Activated T-helper 1 cell treated with anti-CD3 and anti-CD28 coated beads, Interleukin-2, amount 50 U/mL, for 16 hours (primary cell): ENCODE measurements around the gene MMP14.
"Not testable (repeated sequence)": the region's sequence is repeated elsewhere in the genome, so short reads cannot be mapped to it uniquely, and the experiment has no call there.

Experiments used
- DNase-seq, 2 donors: peaks; one replicate each; pipeline ENCODE4 v3.0.0-alpha.2; 2020; ENCODE audit warnings: low read depth in 1 of 2, low spot score in 1 of 2

Gene MMP14

GRCh38 chr14:22841769-22842168, 5.4 kb downstream of the MMP14 start:
- no peak for DNase-seq

DNA sequence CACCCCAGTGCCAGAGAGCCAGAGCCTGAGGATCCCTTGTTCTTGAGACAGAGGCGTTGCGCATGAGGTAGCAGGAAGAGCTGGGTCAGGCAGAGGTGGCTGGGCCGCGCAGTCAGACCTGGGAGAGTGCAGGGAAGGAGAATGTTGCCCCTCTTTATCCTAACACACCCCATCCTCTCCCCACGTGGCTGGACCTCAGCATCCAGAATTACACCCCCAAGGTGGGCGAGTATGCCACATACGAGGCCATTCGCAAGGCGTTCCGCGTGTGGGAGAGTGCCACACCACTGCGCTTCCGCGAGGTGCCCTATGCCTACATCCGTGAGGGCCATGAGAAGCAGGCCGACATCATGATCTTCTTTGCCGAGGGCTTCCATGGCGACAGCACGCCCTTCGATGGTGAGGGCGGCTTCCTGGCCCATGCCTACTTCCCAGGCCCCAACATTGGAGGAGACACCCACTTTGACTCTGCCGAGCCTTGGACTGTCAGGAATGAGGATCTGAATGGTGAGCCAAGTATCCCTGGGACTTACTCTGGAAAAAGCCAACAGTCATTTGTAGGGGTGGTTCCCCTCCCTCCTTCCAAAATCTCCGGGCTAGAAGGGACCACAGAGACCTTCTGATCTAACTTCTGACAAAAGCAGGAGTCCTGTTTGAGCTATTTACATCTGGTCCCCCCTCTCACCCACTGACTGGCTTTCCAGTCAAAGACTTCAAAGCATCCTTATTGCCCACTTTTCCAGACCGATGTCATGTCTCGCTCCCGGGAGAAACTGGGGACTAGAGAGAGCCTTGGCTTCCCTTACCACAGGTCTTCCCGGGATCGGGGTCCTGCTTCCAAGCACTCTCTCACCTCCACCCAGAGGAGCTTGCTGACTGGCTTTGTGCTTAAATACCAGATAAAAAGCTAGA, 6.1 kb downstream of the MMP14 start:
- DNase-seq = no peak

DNA sequence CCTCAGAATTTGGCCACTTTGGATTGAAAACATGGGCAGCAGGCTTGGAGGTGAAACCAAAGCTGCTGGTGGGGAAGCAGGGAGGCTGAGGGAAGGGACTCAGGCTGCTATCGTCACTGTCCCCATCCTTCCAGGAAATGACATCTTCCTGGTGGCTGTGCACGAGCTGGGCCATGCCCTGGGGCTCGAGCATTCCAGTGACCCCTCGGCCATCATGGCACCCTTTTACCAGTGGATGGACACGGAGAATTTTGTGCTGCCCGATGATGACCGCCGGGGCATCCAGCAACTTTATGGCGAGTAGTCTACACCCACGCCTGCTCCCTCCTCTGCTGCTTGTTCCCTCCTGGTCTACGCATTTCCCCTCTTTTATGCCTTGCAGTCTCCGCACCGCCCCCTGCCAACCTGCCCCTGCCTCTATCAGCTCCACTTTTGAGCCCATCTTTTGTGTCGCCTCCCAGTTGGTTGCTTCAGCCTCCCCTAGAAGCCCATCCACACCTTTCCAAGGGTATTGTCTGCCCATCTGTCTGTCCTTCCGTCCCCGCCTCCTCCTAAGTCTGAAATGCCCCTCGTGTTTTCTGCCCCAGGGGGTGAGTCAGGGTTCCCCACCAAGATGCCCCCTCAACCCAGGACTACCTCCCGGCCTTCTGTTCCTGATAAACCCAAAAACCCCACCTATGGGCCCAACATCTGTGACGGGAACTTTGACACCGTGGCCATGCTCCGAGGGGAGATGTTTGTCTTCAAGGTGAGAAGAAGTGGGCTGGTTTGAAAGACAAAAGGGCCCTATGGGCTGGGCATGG, 6.9 kb downstream of the MMP14 start:
- no peak for DNase-seq

- DNase-seq = no peak
Observed at GRCh38 chr14:22844221-22845102, 8.1 kb downstream of the MMP14 start.

- no peak for DNase-seq
Observed at GRCh38 chr14:22845103-22845394, 8.7 kb downstream of the MMP14 start.

DNA sequence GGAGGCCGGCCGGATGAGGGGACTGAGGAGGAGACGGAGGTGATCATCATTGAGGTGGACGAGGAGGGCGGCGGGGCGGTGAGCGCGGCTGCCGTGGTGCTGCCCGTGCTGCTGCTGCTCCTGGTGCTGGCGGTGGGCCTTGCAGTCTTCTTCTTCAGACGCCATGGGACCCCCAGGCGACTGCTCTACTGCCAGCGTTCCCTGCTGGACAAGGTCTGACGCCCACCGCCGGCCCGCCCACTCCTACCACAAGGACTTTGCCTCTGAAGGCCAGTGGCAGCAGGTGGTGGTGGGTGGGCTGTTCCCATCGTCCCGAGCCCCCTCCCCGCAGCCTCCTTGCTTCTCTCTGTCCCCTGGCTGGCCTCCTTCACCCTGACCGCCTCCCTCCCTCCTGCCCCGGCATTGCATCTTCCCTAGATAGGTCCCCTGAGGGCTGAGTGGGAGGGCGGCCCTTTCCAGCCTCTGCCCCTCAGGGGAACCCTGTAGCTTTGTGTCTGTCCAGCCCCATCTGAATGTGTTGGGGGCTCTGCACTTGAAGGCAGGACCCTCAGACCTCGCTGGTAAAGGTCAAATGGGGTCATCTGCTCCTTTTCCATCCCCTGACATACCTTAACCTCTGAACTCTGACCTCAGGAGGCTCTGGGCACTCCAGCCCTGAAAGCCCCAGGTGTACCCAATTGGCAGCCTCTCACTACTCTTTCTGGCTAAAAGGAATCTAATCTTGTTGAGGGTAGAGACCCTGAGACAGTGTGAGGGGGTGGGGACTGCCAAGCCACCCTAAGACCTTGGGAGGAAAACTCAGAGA, 9.6 kb downstream of the MMP14 start:
- DNase-seq = no peak

DNA sequence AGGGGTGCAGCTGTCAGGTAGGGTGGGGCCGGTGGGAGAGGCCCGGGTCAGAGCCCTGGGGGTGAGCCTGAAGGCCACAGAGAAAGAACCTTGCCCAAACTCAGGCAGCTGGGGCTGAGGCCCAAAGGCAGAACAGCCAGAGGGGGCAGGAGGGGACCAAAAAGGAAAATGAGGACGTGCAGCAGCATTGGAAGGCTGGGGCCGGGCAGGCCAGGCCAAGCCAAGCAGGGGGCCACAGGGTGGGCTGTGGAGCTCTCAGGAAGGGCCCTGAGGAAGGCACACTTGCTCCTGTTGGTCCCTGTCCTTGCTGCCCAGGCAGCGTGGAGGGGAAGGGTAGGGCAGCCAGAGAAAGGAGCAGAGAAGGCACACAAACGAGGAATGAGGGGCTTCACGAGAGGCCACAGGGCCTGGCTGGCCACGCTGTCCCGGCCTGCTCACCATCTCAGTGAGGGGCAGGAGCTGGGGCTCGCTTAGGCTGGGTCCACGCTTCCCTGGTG, 10.5 kb downstream of the MMP14 start:
- DNase-seq = no peak

- no peak for DNase-seq
Observed at GRCh38 chr14:22847661-22848341, 11.4 kb downstream of the MMP14 start.

DNA sequence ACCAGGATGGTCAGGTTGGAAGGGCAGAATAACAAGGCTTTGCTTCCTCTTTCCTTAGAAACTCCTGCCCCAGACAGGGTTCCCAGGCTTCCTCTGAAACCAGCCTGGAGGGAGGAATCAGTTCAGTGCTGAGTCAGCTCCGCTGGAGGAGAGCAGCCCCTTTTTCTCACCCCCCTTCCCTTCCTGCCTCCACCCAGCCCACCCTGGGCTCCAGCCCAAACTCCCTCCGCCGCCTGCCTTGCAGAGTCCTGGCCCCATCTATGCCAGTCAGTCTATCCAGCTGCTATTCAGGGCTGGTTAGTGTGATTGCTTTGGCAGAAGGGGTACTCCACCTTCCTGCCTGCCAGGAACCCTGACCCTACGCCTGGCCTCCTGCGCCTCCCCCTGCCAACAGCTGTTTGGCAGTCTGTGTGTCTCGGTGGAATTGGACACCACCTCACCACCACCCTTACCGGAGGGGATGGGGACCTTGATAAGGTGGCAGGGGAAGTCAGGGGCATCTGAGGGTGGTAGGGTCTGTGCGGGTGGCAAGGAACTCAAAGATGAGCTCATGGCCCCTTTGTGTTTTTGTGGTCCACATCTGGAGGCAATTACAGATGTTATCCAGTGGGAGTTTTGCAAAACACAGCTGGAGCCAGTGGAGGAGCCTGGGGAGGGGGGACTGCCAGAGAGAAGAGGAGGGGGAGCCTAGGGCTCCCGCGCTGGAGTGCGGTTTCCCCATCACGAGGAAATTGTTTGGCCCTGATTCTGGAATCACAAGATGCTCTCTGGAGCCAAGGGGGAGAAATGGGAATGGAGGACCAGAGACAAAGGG, 12.2 kb downstream of the MMP14 start:
- DNase-seq = no peak

DNA sequence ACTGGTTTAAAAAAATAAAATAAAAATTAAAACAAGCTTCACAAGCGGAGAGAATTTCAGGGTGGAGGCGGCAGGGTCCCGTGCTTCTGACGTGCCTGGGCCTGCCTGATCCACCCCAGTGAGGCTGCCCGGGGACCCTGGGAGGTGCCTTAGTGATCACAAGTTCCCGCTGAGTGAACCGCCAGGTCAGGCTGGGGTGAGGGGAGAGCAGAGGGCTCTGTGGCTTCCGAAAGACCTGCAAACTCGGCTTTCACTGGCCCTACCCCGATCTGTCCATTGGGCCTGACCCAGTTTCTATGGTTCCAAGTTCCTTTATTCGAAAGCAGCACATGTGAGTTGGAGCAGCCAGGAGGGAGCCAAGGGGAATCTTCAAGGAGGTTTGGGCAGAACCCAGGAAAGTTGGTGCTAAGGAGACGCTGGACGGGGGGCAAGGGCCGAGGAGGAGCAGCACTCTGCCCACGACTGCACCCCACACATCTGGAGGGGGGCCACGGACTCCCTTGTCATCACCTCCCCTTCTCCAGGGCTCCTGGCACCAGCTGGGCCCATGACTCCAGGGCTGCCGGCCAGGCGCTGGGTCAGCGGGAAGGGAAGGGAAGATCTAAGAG, 12.9 kb downstream of the MMP14 start:
- no peak for DNase-seq

GRCh38 chr14:22850944-22851764, 14.8 kb downstream of the MMP14 start:
- DNase-seq = no peak

DNA sequence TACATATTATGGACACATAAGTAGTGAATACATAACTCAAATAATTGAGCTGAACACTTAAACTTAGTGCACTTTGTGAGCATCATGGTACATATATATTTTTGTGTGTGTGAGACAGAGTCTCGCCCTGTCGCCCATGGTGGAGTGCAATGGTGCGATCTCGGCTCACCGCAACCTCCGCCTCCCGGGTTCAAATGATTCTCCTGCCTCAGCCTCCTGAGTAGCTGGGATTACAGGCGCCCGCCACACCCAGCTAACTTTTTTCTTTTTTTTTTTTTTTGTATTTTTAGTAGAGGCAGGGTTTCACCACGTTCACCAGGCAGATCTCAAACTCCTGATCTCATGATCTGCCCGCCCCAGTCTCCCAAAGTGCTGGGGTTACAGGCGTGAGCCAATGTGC, 15.8 kb downstream of the MMP14 start:
- not testable (repeated sequence) for DNase-seq

GRCh38 chr14:22852599-22852939, 16.2 kb downstream of the MMP14 start:
- DNase-seq = no peak

DNA sequence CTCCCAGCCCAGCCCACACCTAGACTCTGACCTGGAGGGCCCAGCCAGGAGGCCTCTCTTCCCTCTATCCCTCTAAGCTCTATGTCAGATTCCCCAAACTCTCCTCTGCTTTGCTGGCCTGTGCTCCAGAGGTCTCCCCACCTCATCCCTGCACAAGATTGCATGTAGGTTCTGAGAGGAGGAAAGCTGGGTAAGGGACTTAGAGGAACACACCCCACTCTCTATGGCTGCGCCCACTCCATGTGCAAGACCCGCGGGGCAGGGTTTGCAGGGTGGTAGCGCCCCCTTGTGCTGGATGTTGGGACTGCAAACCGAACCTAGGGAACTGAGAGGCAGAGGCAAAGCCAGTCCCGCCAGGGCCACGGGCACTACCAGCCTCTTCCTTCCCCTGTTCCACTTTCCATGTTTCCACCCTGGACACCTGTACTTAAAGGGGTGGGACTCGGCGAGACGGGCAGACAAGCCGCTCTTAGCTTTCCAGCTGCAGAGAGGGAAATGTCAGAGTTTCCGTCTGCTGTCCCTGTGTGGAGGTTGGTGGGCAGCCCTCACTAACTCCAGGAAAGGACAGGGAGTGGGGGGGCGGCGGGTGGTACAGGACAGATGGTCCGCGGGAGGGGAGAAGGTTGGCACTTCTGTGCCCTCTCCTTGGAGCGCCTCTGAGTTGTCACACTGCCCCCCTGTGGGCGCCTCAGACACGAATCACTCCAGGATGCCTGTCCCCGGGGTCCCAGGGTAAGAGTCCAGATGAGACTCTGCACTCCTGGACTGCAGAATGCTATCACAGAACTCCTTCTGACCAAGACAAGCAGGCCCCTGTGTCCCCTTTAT, 16.8 kb downstream of the MMP14 start:
- DNase-seq = peak; percentile 86 to 92

DNA sequence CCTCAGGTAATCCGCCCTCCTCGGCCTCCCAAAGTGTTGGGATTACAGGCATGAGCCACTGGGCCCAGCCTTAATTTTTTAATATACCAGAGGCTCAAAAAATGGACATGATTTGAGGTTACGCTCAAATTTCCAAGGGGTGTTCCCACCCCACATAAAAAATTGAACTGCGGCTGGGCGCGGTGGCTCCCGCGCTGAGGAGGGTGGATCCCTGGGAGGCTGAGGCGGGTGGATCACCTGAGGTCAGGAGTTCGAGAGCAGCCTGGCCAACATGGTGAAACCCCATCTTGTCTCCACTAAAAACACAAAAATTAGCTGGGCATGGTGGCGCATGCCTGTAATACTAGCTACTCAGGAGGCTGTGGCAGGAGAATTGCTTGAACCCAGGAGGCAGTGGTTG, 17.9 kb downstream of the MMP14 start:
- DNase-seq = not testable (repeated sequence)

DNA sequence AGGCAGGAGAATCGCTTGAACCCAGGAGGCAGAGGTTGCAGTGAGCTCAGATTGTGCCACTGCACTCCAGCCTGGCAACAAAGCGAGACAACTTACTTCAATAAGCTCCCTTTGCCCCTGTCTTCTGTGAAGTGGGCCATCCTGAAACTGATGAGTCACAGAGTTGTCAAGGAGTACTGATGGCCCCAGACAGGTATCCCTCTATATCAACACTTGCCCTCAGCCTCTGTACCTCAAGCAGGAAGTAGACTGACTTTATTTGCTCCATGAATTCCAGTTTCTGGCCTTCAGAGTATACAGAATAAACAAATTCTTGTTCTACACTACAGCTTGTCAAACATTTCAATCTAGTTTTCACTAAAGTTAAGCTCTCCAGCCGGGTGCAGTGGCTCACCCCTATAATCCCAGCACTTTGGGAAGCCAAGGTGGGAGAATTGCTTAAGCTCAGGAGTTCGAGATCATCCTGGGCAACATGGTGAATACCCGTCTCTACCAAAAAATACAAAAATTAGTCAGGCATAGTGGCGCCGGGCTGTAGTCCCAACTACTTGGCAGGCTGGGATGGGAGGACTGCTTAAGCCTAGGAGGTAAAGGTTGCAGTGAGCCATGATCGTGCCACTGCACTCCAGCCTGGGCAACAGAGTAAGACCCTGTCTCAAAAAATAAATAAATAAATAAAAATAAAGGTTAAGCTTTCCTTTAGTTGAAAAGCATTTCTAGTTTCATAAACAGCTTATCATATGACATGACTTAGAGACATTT, 18.8 kb downstream of the MMP14 start:
- DNase-seq = no peak
